ENCODE results near the gene HAUS7. TPM values are rescaled to one million over a fixed set of nuclear protein-coding genes. Genes with fewer than 3 reads are reported as not detected.
"Not testable (repeated sequence)": the region's sequence is repeated elsewhere in the genome, so short reads cannot be mapped to it uniquely, and the experiment has no call there.

Gene HAUS7
- total and polyA plus RNA-seq, 4 donors = 11.6 to 36.2 (median 26.9) TPM

DNA sequence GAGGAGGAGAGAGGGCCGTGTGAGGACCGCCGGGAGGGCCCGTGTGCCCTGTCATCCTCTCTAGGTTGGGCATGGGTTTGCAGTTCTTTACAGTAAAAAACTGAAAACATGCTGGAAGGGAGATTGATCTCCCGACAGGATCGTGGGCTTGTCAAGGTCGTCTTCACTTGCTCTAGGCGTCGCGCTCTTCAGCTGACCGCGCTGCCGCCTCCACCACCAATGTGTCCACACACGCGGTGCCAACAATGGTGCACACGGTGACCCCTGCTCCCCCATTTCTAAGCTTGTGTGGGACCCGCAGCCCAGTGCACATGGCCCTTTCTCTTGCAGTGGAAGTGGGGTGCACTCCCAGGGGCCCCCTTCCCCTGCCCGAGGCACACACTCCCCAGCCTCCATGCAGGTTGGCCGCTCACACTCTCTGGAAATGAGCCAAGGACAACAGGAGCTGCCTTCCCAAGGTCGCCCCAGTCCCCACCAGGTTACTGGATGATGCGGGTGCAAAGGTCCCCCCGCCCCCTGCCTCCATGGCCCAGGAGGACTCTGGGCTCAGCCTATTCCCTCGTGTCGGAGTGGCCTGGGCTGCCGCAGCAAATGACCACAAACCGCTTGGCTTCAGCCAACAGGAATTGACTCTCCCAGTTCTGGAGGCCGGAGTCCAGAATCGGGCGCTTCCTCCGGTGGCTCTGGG lies 60.8 kb downstream of the HAUS7 start:
- H3K9me3 ChIP-seq (ENCODE audit: control insufficient read depth, insufficient read depth, low read length) = no peaks in the 10 kb centered on the region

DNA sequence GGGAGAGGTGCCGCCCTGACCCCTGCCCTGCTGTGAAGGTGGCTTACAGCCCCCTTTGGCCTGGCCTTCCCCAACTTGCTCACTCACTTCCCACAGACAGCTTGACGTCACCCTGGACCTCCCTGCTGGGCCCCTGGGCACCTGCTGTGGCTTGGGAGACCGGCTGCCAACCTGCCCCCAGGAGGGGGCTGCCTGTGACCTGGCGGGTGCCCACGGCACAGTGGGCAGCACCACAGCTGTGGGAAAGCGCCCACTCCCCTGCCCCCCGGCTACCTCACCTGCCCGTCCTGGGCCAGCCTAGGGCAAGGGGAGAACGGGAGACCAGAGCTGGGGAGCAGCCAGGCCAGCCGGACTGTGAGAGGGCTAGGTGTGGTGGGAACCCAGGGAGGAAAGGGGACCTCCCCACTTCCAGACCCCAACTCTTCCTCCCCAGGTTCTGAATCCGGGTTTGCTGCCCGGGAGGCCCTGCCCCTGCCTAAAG lies 61.5 kb downstream of the HAUS7 start:
- H3K9me3 ChIP-seq (ENCODE audit: control insufficient read depth, insufficient read depth, low read length) = no peaks in the 10 kb centered on the region
- peaks cover 21% of the 10 kb centered on the region for H3K4me1 ChIP-seq (ENCODE audit: control insufficient read depth, insufficient read depth, low read length)
- 76% methylated on average over 9 of the region's 12 CpGs for WGBS (ENCODE audit: insufficient coverage)
- peaks cover 2% of the 10 kb centered on the region for H3K36me3 ChIP-seq (ENCODE audit: control insufficient read depth, insufficient read depth, low read length)
- H3K27me3 ChIP-seq (ENCODE audit: control insufficient read depth, insufficient read depth, low read length) = no peaks in the 10 kb centered on the region
- no peak overlapping the region for H3K27ac ChIP-seq (ENCODE audit: low read depth, low read length)
- no peak for DNase-seq (ENCODE audit: low read depth in 4 of 6, low spot score in 6 of 6)
- H3K4me3 ChIP-seq (ENCODE audit: low read depth, low read length) = no peak overlapping the region

More for the DNA sequence above, 60.8 kb downstream of the HAUS7 start:
- Histone ChIP-seq H3K4me3 (ENCODE audit: low read depth, low read length) (no peak overlapping the region), H3K4me1 (ENCODE audit: control insufficient read depth, insufficient read depth, low read length) (peaks cover 21% of the 10 kb centered on the region), H3K27ac (ENCODE audit: low read depth, low read length) (no peak overlapping the region), H3K27me3 (ENCODE audit: control insufficient read depth, insufficient read depth, low read length) (no peaks in the 10 kb centered on the region), H3K36me3 (ENCODE audit: control insufficient read depth, insufficient read depth, low read length) (peaks cover 2% of the 10 kb centered on the region)
- WGBS (ENCODE audit: insufficient coverage) = 85% methylated on average over 25 of the region's 30 CpGs
- no peak for DNase-seq (ENCODE audit: low read depth in 4 of 6, low spot score in 6 of 6)

DNA sequence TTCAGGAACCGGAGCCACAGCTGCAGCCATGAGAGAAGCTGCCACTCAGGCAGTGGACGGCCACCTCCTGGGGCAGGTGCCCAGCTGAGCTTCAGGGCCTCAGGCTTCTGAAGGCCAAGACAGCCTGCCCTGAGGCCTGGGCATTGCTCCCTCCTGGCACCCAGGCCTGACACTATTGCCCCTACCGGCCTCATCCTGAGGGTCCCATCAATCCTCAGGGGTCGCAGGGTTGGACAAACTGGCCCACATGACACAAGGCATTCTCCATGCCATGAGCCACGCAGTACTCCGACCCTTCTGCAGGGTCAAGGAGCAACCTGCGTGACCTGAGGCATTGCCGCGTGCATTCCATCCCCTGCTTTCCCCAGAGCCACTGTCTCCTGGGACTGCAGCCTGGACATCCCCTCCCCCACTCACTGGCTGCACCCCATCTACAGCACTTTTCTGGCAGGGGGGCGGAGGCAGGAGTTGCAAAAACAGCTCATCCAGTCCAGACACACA lies 62.1 kb downstream of the HAUS7 start:
- no peaks in the 10 kb centered on the region for H3K27me3 ChIP-seq (ENCODE audit: control insufficient read depth, insufficient read depth, low read length)
- WGBS (ENCODE audit: insufficient coverage) = 76% methylated on average over 10 of the region's 10 CpGs
- H3K4me1 ChIP-seq (ENCODE audit: control insufficient read depth, insufficient read depth, low read length) = peaks cover 21% of the 10 kb centered on the region
- H3K27ac ChIP-seq (ENCODE audit: low read depth, low read length) = no peak overlapping the region
- peaks cover 2% of the 10 kb centered on the region for H3K36me3 ChIP-seq (ENCODE audit: control insufficient read depth, insufficient read depth, low read length)
- DNase-seq (ENCODE audit: low read depth in 4 of 6, low spot score in 6 of 6) = no peak
- H3K9me3 ChIP-seq (ENCODE audit: control insufficient read depth, insufficient read depth, low read length) = no peaks in the 10 kb centered on the region
- no peak overlapping the region for H3K4me3 ChIP-seq (ENCODE audit: low read depth, low read length)

DNA sequence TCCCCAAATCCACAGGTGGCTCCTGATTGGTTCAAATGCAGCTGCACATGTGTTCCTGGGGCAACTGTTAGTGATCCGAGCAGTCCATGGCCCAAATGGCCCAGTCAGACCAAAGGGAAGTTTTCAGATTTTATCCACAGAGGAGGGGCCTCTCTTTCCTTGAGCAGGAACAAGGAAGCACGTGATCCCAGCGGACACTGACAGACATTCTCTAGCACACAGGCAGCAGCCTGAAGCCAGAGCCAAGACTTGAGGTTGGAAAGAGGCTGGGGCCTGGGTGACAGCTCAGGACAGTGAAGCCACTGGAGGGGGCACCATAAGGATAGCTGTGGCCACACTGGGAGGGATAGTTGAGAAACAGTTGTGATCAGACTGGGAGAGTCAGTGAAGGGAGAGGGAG lies 62.6 kb downstream of the HAUS7 start:
- Histone ChIP-seq H3K9me3 (ENCODE audit: control insufficient read depth, insufficient read depth, low read length) (no peaks in the 10 kb centered on the region), H3K36me3 (ENCODE audit: control insufficient read depth, insufficient read depth, low read length) (no peaks in the 10 kb centered on the region), H3K4me1 (ENCODE audit: control insufficient read depth, insufficient read depth, low read length) (peaks cover 18% of the 10 kb centered on the region), H3K27ac (ENCODE audit: low read depth, low read length) (no peak overlapping the region), H3K4me3 (ENCODE audit: low read depth, low read length) (no peak overlapping the region), H3K27me3 (ENCODE audit: control insufficient read depth, insufficient read depth, low read length) (no peaks in the 10 kb centered on the region)
- 86% methylated on average over 1 of the region's 3 CpGs for WGBS (ENCODE audit: insufficient coverage)
- DNase-seq (ENCODE audit: low read depth in 4 of 6, low spot score in 6 of 6) = no peak

DNA sequence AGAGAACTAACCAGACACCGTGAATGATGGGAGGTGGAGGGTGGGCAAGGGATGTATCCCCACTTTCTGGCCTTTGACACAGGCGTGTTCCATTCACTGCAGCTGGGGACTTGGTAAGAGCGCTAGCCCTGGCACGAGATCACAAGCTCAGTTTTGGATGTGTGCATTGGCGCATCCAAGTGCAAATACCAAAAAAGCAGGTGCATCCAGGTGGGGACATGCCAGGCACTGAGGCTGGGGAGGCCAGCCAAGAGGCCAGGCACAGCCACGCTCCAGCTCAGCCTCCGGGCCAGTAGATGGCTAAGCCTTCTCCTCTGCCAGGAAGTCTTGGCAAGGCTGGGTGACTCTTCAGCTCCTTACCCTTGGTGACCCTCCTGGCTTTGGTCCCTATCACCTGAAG lies 63.5 kb downstream of the HAUS7 start:
- Histone ChIP-seq H3K4me3 (ENCODE audit: low read depth, low read length) (no peak overlapping the region), H3K36me3 (ENCODE audit: control insufficient read depth, insufficient read depth, low read length) (no peaks in the 10 kb centered on the region), H3K9me3 (ENCODE audit: control insufficient read depth, insufficient read depth, low read length) (no peaks in the 10 kb centered on the region), H3K4me1 (ENCODE audit: control insufficient read depth, insufficient read depth, low read length) (peaks cover 10% of the 10 kb centered on the region), H3K27ac (ENCODE audit: low read depth, low read length) (no peak overlapping the region), H3K27me3 (ENCODE audit: control insufficient read depth, insufficient read depth, low read length) (no peaks in the 10 kb centered on the region)
- no peak for DNase-seq (ENCODE audit: low read depth in 4 of 6, low spot score in 6 of 6)
- WGBS (ENCODE audit: insufficient coverage) = 83% methylated on average over 7 of the region's 7 CpGs

DNA sequence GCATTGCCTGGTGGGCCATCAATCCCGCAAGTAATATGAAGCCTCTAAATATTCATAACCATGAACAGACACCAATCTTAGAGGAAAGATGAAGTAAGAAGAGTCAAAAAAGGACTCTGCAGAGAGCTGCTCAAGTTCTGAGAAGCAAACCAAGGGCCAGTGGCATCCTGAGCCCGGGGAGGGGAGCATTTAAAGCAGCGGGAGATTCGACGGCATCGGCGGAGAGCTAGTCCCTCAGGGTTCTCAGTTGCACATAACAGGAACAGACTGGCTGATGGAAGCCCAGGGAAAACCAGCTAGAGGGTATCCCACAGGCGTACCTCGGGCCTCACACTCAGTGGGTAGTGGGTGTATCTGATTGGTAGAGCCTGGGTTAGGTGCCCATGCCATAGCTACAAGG lies 64.4 kb downstream of the HAUS7 start:
- Histone ChIP-seq H3K4me3 (ENCODE audit: low read depth, low read length) (no peak overlapping the region), H3K27ac (ENCODE audit: low read depth, low read length) (no peak overlapping the region), H3K36me3 (ENCODE audit: control insufficient read depth, insufficient read depth, low read length) (no peaks in the 10 kb centered on the region), H3K9me3 (ENCODE audit: control insufficient read depth, insufficient read depth, low read length) (no peaks in the 10 kb centered on the region), H3K27me3 (ENCODE audit: control insufficient read depth, insufficient read depth, low read length) (no peaks in the 10 kb centered on the region), H3K4me1 (ENCODE audit: control insufficient read depth, insufficient read depth, low read length) (peaks cover 3% of the 10 kb centered on the region)
- WGBS (ENCODE audit: insufficient coverage) = 90% methylated on average over 7 of the region's 9 CpGs
- DNase-seq (ENCODE audit: low read depth in 4 of 6, low spot score in 6 of 6) = no peak

DNA sequence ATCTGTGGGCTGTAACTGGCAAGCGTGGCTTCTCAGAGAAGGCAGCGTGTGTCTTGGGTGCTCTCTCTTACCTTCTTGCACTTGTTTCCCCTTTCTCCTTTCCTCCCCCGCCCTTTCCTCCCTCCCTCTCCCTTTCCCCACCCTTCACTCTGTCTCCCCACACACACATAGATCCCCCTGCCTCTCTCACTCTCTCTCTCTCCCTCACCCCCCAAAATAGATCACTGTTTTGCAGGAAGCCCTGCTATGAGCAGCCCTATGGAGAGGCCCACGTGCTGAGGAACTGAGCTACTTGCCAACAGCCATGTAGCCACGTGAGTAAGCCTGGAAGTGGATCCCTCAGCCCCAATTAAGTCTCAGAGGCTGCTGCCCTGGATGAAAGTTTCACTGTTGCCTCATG lies 65.0 kb downstream of the HAUS7 start:
- Histone ChIP-seq H3K36me3 (ENCODE audit: control insufficient read depth, insufficient read depth, low read length) (no peaks in the 10 kb centered on the region), H3K27ac (ENCODE audit: low read depth, low read length) (no peak overlapping the region), H3K27me3 (ENCODE audit: control insufficient read depth, insufficient read depth, low read length) (no peaks in the 10 kb centered on the region), H3K4me3 (ENCODE audit: low read depth, low read length) (no peak overlapping the region), H3K4me1 (ENCODE audit: control insufficient read depth, insufficient read depth, low read length) (no peaks in the 10 kb centered on the region), H3K9me3 (ENCODE audit: control insufficient read depth, insufficient read depth, low read length) (no peaks in the 10 kb centered on the region)
- WGBS (ENCODE audit: insufficient coverage) = 43% methylated on average over 5 of the region's 5 CpGs
- no peak for DNase-seq (ENCODE audit: low read depth in 4 of 6, low spot score in 6 of 6)

DNA sequence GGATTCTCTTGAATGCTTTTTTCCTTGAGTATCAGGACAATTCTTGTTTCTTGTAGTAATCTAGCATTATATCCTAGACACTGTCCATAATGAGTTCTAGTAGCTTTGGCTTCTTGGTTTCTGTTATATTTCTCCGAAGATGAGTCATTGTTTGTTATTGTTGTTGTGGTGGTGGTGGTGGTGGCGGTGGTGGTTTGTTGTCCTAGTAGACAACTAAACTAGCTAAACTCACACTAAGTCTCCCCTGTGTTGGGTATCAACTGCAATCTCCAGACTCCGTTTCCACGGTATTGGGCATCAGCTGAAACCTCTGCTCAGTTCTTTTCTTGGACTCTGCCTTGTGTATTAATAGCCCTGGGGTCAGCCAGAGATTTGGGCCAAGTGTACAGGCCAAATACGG lies 66.0 kb downstream of the HAUS7 start:
- WGBS (ENCODE audit: insufficient coverage) = 83% methylated on average over 3 of the region's 5 CpGs
- H3K36me3 ChIP-seq (ENCODE audit: control insufficient read depth, insufficient read depth, low read length); H3K27me3 ChIP-seq (ENCODE audit: control insufficient read depth, insufficient read depth, low read length); H3K4me3 ChIP-seq (ENCODE audit: low read depth, low read length); H3K27ac ChIP-seq (ENCODE audit: low read depth, low read length); H3K4me1 ChIP-seq (ENCODE audit: control insufficient read depth, insufficient read depth, low read length); H3K9me3 ChIP-seq (ENCODE audit: control insufficient read depth, insufficient read depth, low read length); DNase-seq (ENCODE audit: low read depth in 4 of 6, low spot score in 6 of 6): not testable (repeated sequence)

DNA sequence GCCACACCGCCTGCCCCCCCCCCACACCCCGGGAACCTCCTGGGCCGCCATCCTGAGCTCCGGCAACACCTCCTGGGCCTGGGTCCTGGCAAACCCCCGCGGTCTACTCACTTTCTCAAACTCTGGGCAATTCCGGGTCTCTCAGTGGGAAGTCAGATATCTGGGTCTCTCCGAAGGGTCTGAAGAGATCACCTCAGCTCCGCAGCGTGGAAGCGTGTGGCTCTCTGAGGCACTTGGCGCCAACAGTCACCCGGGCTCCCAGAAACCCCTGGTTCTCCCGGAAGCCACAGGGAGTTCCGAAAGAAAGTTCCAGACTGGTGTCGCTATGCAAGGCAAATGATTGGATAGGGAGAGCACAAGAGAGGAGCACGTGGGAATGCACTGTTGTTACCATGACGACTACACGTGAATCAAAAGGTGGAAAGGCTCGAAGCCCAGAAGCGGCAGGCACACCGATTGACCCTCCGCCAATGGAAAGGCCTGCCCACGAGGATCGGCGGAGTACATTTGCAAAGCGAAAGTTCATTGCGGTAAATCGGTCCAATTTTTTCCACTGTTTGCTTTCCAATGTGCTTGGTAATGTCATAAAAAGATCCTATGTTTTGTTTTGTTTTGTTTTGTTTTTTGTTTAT lies 69.1 kb downstream of the HAUS7 start, which contains the start of gene PNMA6E:
PNMA6E (minus strand) TSS at position 218 of the 632 bp plus-strand sequence. CDS start 2,501 bp downstream, outside the sequence.
- 90% methylated on average over 29 of the region's 29 CpGs for WGBS (ENCODE audit: insufficient coverage)
- no peak for DNase-seq (ENCODE audit: low read depth in 4 of 6, low spot score in 6 of 6)
- H3K9me3 ChIP-seq (ENCODE audit: control insufficient read depth, insufficient read depth, low read length) = no peaks in the 10 kb centered on the region
- no peaks in the 10 kb centered on the region for H3K27me3 ChIP-seq (ENCODE audit: control insufficient read depth, insufficient read depth, low read length)
- H3K27ac ChIP-seq (ENCODE audit: low read depth, low read length) = no peak within 1 kb of the TSS
- no peaks in the 10 kb centered on the region for H3K36me3 ChIP-seq (ENCODE audit: control insufficient read depth, insufficient read depth, low read length)
- H3K4me3 ChIP-seq (ENCODE audit: low read depth, low read length) = no peak within 1 kb of the TSS
- H3K4me1 ChIP-seq (ENCODE audit: control insufficient read depth, insufficient read depth, low read length) = no peaks in the 10 kb centered on the region

Data from spinal cord (tissue), 10 donors.